AG20443 (cell line): ENCODE data around the gene FSIP1.
"Not testable (repeated sequence)": the region's sequence is repeated elsewhere in the genome, so short reads cannot be mapped to it uniquely, and the experiment has no call there.

ENCODE experiments used
- DNase-seq: peaks from one replicate; pipeline ENCODE4 v3.0.0; 2012; ENCODE audit warnings: low spot score, mixed read lengths

The FSIP1 gene

DNA sequence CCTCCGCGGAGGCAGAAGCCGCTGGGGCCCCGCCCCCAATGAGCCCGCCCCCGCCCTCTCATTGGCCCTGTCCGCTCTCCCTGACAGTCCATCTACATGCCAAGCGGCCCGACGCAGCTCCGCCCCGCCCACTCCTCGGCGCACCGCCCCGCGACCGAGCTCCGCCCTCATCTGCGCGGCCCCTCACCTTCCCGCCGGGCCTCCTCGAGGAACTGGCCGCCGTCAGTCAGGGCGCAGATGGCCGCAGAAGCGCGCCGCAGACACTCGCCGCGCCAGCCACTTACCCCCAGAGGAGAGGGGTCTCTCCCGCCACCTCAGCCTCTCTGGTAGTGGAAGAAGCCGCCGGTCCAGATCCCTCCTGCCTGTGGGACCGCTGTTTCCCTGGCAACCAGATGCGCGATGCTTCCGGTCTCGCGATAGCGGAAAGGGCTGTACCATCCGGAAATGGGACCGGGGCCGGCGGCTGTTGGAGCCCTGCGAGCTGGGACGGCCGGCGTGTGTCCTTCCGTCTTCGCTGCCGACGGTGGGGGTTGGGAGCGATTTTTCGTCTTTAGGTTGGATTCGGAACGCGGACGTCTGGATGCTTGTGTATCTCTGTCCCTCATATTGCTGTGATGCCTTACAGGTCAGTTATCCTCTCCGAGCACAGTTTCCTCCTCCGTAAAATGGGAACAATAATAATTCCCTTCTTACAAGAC lies at the start of gene FSIP1:
Gene FSIP1, minus strand, starts transcription at position 401 of the 698 bp plus-strand sequence. CDS start 6,317 bp downstream, outside the sequence.
- peak; percentile 99 for DNase-seq

DNA sequence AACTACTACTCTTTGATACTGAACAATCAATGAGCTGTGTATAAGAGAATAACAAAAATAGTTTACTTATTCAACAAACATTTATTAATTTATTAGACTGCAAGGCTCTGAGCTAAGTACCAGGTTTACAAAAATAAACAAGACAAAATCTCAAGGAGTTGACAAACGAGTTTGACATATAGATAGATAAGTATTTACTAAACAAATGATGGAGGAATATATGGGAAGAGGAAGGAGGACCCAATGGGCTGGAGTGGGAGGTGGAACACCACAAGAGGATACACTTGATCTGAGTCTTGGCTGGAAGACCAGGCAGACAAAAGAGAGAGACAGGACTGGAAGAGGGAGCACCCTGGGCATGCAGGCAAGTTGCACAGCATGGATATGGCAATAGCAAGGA lies 47.5 kb upstream of the FSIP1 start:
- no peak for DNase-seq

DNA sequence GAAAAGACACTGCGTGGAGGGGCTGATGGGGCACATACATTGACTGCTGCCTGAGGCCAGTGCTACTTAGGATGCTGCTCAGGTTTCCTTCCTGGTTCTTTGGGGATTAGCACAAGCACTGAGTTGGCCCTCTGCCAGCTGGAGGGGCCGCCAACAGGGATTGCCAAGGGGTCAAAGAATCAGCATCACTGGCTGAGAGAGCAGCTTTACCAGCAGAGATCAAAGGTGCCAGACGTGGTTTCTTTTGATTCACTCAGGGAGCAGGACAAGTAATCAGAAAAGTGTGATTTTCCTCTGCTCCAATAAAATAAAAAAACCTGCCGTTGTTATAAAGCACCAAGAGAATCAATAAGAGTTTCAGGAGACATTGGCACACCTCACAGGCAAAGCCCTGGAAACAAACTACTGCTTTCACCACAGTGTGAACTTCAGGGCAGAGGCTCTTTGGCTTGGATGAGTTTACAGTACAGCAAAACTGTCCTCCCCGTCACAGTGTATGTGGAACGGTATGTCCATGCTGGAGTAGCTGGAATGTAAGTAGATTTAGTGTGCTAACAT lies 45.8 kb upstream of the FSIP1 start:
- DNase-seq = no peak

DNA sequence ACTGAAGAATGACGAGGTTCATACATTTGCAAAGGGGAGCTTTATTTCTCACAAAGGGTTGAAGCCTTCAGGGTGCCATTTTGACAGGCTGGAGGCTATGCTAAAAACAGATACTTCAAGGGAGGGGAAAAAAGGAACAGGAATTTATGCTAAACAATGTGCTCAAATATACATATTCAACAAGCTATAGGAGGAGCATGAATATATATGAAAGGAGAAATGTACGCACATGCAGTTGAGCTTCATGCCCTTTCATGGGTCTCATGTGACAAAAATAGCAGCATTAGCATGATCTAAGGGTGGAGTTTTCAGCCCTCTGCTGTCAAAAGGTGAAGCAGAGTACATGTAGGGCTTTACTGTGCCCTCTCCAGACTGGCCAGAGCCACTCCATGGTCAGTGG lies 44.3 kb upstream of the FSIP1 start:
- no peak for DNase-seq

DNA sequence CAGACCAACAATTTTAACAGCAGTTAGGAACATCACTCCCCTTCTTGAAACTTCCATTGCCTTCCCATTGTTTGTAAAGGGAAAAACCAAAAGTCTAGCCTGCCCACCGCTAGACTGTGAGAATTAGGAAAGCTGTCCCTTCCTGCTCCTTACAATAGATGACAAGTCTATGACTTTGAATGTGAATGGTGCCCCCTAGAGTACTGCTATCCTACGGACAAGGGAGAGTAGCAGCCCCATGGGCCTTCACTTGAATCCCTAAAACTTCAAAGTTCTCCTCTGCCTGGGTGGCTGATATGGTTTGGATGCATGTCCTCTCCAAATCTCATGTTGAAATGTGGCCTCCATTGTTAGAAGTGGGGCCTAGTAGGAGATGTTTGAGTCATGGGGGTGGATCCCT lies 41.0 kb upstream of the FSIP1 start:
- DNase-seq = no peak

DNA sequence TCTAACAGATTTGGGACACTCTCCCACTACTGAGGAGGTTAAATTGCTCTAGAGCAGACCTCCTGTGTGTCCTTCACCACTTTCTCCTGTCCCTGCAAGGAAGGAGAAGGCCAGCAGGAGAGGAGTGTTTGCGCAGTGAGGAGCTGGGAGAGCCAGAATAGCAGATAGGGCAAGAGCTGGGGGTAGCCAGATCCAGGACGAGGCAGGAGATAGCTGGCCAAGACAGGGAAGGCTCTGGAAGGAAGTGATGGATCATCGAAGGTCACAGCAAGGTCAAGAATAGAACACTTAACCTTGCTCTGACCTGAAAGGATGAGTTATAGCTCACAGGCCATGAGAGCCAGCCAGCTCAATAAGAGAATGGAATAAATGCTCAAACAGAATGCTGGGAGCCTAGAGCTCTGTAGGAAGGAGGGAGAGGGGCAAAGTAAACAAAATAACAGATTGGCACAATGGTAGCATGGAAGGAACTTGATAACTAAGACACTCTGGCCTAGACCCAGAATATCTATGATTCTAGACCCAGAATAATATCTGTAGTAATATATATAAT lies 37.5 kb upstream of the FSIP1 start:
- DNase-seq = no peak

DNA sequence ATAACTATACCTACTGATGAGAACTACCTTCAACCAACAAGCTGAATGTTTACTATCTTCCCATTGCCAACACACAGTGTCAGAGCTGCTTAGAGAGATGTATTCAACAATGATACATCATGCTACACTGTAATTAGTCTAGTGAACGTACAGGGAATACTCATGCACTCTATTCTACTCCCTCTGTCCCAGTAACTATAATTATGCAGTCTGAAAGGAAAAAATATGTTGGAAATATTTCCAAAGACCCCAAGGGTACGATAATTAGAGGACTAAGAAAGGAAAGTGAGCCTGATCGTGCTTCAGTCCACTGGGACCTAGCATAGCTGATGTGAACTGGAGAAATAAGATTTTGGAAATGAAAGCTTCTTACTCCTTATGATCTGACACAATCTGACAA lies 36.9 kb upstream of the FSIP1 start:
- no peak for DNase-seq

DNA sequence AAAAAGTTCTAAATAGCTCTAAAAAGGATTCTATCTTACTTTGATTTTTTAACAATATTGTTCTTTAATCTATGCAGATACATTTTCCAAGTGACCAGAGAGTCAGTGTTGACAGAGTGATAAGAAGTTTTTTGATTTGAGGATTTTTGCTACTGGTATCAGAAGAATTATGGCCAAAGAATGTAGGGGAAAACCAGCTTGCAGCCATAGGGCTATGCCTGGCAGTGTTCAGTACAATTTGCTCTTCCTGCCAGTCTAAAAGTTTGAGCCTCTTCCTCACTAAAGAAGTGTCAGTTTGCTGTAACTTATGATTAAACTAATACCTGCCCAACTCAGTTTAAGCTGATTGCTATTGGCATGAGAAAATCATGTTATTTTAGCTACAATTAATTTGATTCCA lies 35.3 kb upstream of the FSIP1 start:
- DNase-seq = no peak

DNA sequence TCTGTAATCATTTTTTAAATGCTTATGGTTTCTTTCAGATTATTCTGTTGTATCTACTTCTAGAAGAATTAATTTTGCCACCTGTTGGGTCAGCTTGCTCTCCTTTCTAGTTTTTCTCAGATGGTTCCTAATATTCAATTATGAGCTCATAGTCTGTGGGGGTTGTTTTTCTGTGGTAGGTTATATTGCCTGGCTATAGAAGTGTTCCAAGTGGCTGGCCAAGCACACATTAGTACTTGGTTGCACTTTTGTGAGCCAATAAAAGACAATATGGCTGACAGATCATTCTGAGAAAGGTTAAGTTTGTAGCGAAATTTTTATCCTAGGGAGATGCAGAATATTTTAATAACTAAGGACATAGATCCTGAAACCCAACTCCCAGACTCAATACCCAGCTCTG lies 31.8 kb upstream of the FSIP1 start:
- no peak for DNase-seq

DNA sequence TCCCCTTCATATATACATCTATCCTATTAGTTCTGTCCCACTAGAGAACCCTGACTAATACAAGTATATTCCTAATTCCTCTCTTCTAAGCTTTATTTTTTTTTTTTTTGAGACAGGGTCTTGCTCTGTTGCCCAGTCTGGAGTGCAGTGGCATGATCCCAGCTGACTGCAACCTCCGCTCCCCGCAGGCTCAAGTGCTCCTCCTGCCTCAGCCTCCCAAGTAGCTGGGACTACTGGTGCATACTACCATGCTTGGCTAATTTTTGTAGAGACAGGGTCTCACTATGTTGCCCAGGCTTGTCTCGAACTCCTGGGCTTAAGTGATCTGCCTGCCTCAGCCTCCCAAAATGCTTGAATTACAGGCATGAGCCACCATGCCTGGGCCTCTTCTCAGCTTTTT lies 30.0 kb upstream of the FSIP1 start:
- not testable (repeated sequence) for DNase-seq

DNA sequence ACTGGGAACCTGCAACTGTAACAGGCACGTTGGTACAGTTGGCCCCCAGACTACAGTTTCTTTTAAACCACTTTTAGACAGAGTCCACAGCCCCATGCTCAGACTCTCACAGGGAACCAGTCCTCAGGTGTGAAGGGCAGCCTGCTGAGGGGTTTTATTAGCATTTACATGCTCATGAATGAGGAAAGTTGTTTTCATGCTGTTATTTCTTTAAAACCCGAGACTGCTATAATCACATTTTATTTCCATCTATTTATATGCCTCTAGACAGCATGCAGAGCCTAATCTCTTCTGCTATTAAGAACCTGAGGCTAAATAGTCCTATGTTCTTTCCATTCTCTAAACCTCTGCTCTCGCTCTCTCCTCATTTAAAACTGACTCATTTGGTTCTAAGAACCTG lies 26.3 kb upstream of the FSIP1 start:
- DNase-seq = no peak

DNA sequence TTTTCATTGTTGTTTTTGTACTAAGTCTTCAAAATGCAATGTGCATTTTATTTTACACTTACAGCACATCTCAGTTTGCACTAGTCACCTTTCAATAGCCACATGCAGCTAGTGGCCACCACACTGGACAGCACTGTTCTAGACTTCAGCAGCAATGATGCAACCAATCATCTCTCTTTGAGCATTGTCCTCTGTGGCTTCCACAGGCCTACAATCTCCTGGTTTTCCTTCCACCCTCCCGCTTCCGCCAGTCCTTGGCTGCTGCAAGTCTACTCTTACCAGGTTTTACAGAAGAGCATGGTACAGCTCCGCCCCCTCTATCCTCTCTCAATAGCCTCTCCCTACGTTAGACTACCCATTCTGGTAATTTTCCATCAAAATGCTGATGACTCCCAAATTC lies 25.1 kb upstream of the FSIP1 start:
- no peak for DNase-seq

DNA sequence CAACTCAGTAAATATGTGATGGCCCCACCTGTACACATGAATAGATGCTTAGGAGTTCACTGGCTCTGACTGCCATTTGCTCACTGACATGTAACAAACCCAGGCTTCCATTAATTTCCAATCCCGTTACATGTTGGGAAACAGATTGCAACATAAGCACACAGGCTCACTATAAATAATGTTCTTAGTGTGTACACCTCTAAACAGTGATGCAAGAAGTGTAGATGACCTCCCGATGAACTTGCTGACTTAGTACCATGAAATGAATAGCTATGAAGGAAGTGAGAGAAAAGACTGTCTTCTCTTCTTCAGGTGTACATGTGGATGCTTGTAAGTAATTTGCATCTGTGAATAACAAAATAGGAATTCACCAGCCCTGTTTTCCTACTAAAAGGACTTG lies 21.4 kb upstream of the FSIP1 start:
- peak; percentile 19 for DNase-seq

DNA sequence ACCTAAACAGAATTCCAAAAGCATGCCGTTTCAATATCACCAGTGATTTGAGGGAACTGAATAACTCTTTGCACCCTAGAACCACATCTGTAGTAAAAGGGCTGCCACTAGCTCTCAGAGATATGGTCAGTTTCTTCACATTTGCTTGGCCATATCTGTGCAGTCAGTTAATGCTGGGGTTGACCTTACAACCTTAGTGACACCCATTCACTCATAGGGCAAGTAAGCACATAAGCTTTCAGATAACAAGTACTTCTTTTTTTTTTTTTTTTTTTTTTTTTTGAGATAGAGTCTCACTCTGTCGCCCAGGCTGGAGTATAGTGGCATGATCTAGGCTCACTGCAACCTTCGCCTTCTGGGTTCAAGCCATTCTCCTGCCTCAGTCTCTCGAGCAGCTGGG lies 20.4 kb upstream of the FSIP1 start:
- DNase-seq = no peak

DNA sequence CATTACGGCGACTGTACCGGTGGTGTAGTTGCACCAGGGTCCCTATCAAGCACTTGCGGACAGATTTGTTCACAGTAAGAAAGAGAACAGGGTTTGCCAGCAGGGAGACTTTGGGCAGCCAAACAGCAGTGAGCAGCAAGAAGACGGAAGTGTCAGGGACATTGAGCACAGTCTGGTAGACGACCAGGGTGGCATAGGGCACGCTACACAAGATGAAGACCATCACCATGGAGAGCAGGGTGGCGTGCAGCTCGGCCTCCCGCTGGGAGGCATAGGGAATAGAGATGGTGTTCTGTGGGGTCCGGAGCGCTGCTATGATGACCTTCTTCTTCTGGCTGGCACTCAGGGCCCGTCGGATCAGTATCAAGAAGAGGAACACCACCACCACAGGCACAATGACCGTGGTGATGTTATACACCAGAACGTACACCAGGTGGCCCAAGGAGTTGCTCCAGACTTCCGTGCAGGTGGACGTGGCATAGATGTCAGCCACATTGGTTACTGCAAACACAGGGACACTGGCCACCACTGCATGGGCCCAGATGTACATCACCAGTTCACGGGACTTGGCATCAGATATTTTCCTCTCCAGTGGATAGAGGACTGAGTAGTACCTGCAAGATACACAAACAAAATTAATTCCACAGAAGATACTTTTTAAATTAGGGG lies 19.1 kb upstream of the FSIP1 start:
- peak; percentile 34 for DNase-seq

DNA sequence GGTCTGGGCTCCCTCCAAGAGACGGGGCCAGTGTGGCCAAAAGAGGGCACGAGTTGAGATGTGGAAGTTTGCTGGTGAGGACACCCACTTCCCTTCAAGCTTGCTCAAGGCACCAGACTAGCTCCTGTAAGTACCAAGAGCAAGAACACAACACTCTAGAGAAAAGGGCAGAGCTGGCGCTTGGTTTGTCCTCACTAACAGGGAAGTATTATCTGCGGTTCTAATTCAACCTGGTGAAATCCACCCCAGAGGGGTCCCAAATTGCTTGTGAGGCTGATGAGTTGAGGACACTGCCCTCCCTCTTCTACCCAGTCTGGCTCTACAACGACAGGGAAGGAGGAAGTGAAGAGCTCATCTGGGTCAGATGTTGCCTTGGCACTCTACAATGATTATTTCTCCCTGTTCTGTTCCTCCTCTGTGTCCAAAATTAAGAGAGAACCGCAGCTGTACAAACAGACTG lies 16.9 kb upstream of the FSIP1 start:
- no peak for DNase-seq

DNA sequence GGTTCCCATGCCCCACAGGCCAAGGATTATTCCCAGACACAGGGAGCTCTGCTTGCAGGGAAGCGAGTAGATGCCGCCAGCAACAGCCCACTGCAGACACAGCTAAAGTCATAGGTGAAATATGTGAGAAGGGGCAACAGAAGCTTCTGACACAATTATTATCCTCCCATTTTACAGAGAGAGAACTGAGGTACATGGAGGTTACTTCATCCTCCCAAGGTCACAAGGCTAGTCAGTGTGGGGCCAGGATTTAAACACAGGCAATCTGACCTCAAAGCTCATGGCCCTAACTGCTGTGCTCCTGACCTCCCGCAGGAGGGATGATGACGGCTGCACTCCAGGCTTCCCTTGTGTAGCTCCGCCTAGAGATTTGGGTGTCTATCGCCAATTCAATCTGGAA lies 15.7 kb upstream of the FSIP1 start:
- DNase-seq = no peak

DNA sequence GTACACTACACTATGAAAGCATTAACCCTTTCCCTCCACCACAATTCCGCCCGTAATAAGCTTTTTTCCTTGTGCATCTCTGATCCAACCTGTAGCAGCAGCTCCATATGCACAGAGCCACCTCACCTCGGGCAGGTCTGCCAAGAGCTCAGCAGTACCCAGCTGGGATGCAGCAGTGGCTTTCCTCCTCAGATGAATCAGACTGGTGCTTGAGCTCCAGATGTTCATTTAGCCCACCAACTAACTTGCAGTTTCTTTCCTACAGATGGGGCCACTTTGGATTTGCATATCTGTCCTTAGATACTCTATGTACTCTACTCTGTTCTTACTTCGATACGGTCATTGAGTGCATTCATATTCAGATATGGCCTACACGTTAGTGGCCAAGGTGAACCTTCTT lies 14.8 kb upstream of the FSIP1 start:
- DNase-seq = no peak

DNA sequence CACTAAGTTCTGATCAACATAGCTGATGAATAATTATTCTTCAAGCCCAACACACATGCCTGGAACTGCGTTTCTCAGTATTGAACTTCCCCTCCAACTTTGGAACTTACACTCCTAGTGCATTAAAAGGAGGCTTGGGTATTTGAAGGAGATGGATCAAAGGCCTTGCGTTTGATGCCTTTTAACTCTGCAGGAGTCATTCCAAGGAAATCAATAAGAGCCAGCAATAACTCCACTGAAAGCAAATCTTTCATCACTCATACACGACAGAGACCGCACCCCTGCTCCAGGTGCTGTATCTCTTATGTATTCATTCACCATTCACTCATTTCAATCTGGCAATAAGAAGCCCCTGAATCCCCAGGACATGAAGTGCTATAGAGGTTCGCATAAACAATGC lies 14.0 kb upstream of the FSIP1 start:
- no peak for DNase-seq

DNA sequence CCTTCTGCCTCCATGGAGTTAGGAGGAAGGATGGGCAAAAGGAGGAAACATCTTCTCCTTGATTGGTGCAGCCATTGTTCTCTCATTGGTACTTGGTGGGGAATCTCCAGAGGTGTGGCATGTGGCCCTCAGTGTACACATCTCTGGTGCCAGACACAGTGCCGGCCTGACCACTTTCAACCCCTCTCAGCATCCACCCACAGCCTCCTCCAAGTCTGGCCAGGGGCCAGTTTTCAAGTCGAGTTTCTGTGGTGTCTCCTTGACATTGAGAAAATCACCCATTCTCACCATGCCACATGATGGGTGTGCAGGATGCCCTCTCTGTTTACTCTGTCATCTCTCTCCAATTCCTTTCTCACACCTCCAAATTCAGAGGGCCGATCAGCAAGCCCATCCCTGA lies 12.8 kb upstream of the FSIP1 start:
- no peak for DNase-seq

DNA sequence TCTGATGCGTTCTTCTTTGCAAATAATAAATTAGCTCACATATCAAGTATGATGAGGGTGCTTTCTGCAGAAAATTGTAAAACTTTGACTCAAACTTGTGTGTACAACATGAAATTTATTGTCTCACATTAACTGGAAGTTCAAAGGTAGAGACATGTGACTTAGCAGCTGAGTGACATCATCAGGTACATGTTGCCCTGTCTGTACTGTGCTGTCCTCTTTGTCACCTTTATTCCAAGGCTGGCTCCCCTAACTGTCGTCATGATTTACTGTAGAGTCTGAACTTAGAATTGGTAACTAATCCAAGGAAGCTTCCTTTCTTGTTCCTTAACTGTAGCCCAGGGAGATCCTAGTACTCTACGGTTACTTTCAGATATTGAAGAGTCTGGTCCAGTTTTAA lies 12.3 kb upstream of the FSIP1 start:
- no peak for DNase-seq

DNA sequence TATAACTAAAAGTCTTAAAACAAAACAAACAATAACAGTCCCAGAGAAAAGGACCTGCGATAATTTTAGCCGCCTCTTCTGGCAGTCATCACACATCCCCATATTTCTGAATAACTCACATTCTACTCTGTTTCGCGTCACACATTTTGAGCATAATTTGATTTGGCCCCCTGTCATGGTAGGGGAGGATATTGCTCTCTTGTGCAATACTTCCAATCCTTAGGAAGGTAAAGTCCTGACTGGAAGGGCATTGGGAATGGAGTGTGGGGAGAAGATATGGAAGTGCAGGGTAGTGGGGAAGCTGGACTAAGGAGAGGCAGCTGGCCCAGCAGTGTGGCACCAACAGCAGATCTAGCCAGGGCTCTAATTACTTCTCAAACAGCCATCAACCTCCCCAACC lies 11.3 kb upstream of the FSIP1 start:
- DNase-seq = no peak

DNA sequence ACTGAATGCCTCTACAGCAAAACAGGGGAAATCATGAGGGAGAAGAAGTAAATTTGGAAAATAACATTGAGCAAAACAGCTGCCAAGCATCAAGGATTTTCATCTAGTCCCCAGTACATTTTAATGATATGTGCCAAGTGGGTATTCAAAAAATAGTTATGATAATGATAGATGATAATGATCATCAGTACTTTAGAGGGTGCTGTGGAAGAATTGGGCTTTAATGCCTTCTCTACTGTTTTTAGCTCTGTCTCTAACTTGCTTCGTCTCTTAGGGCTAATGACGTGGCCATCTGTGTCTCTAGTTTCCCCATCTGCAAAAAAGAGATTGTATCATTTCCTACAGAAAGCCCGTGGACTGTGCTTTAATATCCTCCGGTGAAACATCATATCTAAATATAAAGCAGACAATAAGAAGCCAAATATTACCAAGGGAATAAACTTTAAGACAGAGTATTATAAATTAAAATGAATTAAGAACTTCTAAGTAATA lies 10.2 kb upstream of the FSIP1 start:
- no peak for DNase-seq
